HG03064 (cell line): ENCODE measurements around the gene ATXN3L.

Source experiments
- ATAC-seq: cut with Tn5 transposase; IDR thresholded peaks from one replicate; pipeline ENCODE4 v1.9.1; 2021; ENCODE audit warnings: low read depth; ENCODE audit not compliant: unreplicated experiment

Gene ATXN3L

GRCh38 chrX:13271511-13271910 lies 48.3 kb downstream of the ATXN3L start:
- no peak for ATAC-seq

- ATAC-seq: no peak
These were observed 49.5 kb downstream of the ATXN3L start for GRCh38 chrX:13270360-13270759.

DNA sequence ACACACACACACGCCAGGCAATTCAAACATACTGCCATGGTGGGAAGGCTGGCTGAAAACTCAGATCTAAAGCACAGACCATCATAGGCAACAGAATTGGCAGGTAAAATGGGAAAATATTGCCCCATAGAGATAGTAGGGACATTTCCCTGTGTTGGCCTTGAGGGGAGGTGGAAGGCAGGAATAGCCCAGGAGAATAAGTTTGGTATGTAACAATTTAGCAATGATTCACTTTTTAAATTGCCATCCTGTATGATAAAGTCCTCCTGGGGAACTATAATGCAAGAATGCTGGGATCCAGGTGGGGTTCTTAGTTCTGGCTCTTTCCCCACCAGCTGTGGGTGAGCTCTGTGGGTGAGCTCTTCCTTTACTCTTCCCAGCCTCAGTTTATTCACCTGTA lies 51.0 kb downstream of the ATXN3L start:
- no peak for ATAC-seq
